Liver (tissue), 9 donors: Measurements from ENCODE around the gene RIMKLA. TPM values are rescaled to one million over a fixed set of nuclear protein-coding genes. Genes with fewer than 3 reads are reported as not detected.

Experiments
- DNase-seq: peaks from one replicate; pipeline ENCODE4 v3.0.0-alpha.2; 2017; ENCODE audit warnings: low spot score
- H3K27ac ChIP-seq, 2 donors: one replicate each; pipeline ENCODE4 v1.7.0; 2013; ENCODE audit warnings: inconsistent platforms in 2 of 2, low read length in 2 of 2, control low read depth in 1 of 2, low read depth in 1 of 2, mild to moderate bottlenecking in 1 of 2
- H3K27me3 ChIP-seq, 4 donors: one replicate each; pipeline versions ENCODE4 v1.6.1 to v1.7.0; 2013; ENCODE audit warnings: low read length in 3 of 4, inconsistent platforms in 1 of 4, mild to moderate bottlenecking in 1 of 4, moderate library complexity in 1 of 4; ENCODE audit not compliant: control insufficient read depth in 4 of 4, insufficient read depth in 4 of 4
- H3K36me3 ChIP-seq, 4 donors: one replicate each; pipeline versions ENCODE4 v1.6.1 to v1.7.0; 2013; ENCODE audit warnings: low read length in 3 of 4, mild to moderate bottlenecking in 3 of 4, low read depth in 1 of 4, moderate library complexity in 1 of 4; ENCODE audit not compliant: control insufficient read depth in 4 of 4, insufficient read depth in 3 of 4
- H3K4me1 ChIP-seq, 4 donors: one replicate each; pipeline versions ENCODE4 v1.6.1 to v1.7.0; 2013; ENCODE audit warnings: low read length in 3 of 4, mild to moderate bottlenecking in 3 of 4, moderate library complexity in 1 of 4; ENCODE audit not compliant: control insufficient read depth in 4 of 4, insufficient read depth in 4 of 4
- H3K4me3 ChIP-seq, 3 donors: one replicate each; pipeline versions ENCODE4 v1.6.1 to v1.7.0; 2013; ENCODE audit warnings: low read length in 3 of 3, control low read depth in 1 of 3, low read depth in 1 of 3, mild to moderate bottlenecking in 1 of 3
- H3K9ac ChIP-seq, 2 donors: one replicate each; pipeline ENCODE4 v1.7.0; 2013; ENCODE audit warnings: low read length in 2 of 2, mild to moderate bottlenecking in 2 of 2, moderate library complexity in 2 of 2, control low read depth in 1 of 2, low read depth in 1 of 2
- H3K9me3 ChIP-seq, 4 donors: one replicate each; pipeline versions ENCODE4 v1.6.1 to v1.7.0; 2013; ENCODE audit warnings: low read length in 3 of 4; ENCODE audit not compliant: control insufficient read depth in 4 of 4
- EGR1 ChIP-seq, 2 donors: IDR thresholded peaks; 2 replicates each; pipeline ENCODE4 v1.6.1; 2016 to 2018; ENCODE audit warnings: antibody characterized with exemption in 2 of 2, low read depth in 2 of 2
- FOXA1 ChIP-seq: IDR thresholded peaks from 2 replicates; pipeline ENCODE4 v1.6.1; 2016; ENCODE audit warnings: antibody characterized with exemption
- FOXA2 ChIP-seq: IDR thresholded peaks from 2 replicates; pipeline ENCODE4 v1.6.1; 2016; ENCODE audit warnings: antibody characterized with exemption
- GABPA ChIP-seq, 2 donors: IDR thresholded peaks in 1 of 2; conservative IDR thresholded peaks in 1 of 2; 2 replicates each; pipeline ENCODE4 v1.6.1; 2016; ENCODE audit warnings: antibody characterized with exemption in 2 of 2, mild to moderate bottlenecking in 1 of 2, moderate library complexity in 1 of 2
- JUND ChIP-seq, 2 donors: IDR thresholded peaks; 2 replicates each; pipeline ENCODE4 v1.6.1; 2016; ENCODE audit warnings: antibody characterized with exemption in 2 of 2
- MAX ChIP-seq: IDR thresholded peaks from 2 replicates; pipeline ENCODE4 v1.6.1; 2016; ENCODE audit warnings: antibody characterized with exemption
- NR2F2 ChIP-seq: IDR thresholded peaks from 2 replicates; pipeline ENCODE4 v1.6.1; 2016; ENCODE audit warnings: antibody characterized with exemption
- RAD21 ChIP-seq, 2 donors: IDR thresholded peaks; 2 replicates each; pipeline ENCODE4 v1.6.1; 2016; ENCODE audit warnings: antibody characterized with exemption in 2 of 2, mild to moderate bottlenecking in 2 of 2
- SP1 ChIP-seq: IDR thresholded peaks from 2 replicates; pipeline ENCODE4 v1.6.1; 2018; ENCODE audit warnings: antibody characterized with exemption, mild to moderate bottlenecking
- TAF1 ChIP-seq: conservative IDR thresholded peaks from 2 replicates; pipeline ENCODE4 v1.6.1; 2016; ENCODE audit warnings: antibody characterized with exemption, mild to moderate bottlenecking
- YY1 ChIP-seq: IDR thresholded peaks from 2 replicates; pipeline ENCODE4 v1.6.1; 2016; ENCODE audit warnings: antibody characterized with exemption, mild to moderate bottlenecking
- WGBS: extraction: QIAGEN DNeasy Blood & Tissue Kit; methylation state at CpG from one replicate; pipeline ENCODE4 v1.1.7; 2013; 5-methylcytosine and 5-hydroxymethylcytosine counted together
- polyA plus RNA-seq, 2 donors: library from polyadenylated mRNA; stranded (reverse) in 1 of 2; unstranded in 1 of 2; fragments of 200-250 nt in 1 of 2; fragments of >200 nt in 1 of 2; fragmentation: Nextera tagmentation in 1 of 2; extraction: Ambion mirVana in 1 of 2; gene quantifications; one replicate each; pipeline versions ENCODE4 v1.2.1 to v1.2.3, GENCODE V29; 2013 to 2015
- total RNA-seq, 2 donors: library from RNA; depleted of rRNA; stranded (reverse); fragments of >200 nt; gene quantifications; one replicate each; pipeline ENCODE4 v1.2.3, GENCODE V29; 2014
- TF ChIP-seq, protein P1 (sequence below): IDR thresholded peaks from 2 replicates; pipeline ENCODE4 v1.6.1; 2016; ENCODE audit warnings: antibody characterized with exemption
- TF ChIP-seq, protein P2 (sequence below): IDR thresholded peaks from 2 replicates; pipeline ENCODE4 v1.6.1; 2016; ENCODE audit warnings: antibody characterized with exemption, mild to moderate bottlenecking
- TF ChIP-seq, protein P3 (sequence below): IDR thresholded peaks from 2 replicates; pipeline ENCODE4 v1.6.1; 2016; ENCODE audit warnings: antibody characterized with exemption
- TF ChIP-seq, protein P4 (sequence below): fragments of 150-350 bp; IDR thresholded peaks from 2 replicates; pipeline ENCODE4 v1.5.1; 2017; ENCODE audit warnings: improper control_type of control experiment, low read depth, low read length; ENCODE audit not compliant: missing input control
- donor health status: healthy.
- donor health status: healthy.
- donor health status: healthy.
- donor health status: healthy.
- donor health status: healthy.

Gene RIMKLA
- total and polyA plus RNA-seq, 4 donors, result 0.03 to 0.09 (median 0.08) TPM

DNA sequence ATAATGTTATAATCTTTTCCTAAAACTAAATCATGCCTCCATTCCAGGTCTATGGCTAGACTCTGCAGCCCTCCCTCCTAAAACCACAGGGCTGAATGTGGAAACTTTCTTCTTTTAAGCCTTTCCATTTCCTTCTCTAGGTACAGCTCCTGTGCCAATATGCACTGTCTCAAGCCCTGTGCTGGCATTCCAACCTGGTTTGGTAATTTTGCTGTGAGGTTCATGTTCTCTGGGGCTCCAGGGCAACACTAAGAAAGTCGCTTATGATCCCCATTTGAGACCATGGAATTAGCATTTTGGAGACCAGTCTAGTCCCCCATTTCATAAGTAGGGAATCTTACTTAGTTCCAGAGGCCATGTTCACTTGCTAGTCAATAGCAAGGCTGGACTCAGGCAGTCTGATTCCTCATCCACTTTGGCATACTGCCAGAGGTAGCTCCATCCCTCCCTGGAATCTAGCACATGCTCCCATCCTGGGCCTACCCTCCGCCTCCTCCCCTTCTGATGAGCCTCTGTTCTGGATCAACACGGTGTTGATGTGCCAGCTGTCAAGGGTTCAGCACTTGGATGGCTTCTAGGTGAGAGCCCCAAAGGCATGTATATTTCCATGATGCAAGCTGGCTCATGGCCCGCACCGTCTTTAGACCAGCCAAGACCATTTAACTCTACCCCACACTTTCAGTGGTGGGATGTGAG, 38.7 kb downstream of the RIMKLA start:
- no peak for DNase-seq
- WGBS, result 89% methylated on average over 5 of the region's 5 CpGs
- Histone ChIP-seq H3K27me3 (no peaks in the 10 kb centered on the region), H3K36me3 (no peaks in the 10 kb centered on the region), H3K4me1 (peaks cover 0 to 17% (median 13%) of the 10 kb centered on the region in 4 donors), H3K9me3 (no peaks in the 10 kb centered on the region), H3K4me3 (no peak overlapping the region), H3K9ac (no peak overlapping the region), H3K27ac (no peak overlapping the region)
- TF ChIP-seq, protein P1, sequence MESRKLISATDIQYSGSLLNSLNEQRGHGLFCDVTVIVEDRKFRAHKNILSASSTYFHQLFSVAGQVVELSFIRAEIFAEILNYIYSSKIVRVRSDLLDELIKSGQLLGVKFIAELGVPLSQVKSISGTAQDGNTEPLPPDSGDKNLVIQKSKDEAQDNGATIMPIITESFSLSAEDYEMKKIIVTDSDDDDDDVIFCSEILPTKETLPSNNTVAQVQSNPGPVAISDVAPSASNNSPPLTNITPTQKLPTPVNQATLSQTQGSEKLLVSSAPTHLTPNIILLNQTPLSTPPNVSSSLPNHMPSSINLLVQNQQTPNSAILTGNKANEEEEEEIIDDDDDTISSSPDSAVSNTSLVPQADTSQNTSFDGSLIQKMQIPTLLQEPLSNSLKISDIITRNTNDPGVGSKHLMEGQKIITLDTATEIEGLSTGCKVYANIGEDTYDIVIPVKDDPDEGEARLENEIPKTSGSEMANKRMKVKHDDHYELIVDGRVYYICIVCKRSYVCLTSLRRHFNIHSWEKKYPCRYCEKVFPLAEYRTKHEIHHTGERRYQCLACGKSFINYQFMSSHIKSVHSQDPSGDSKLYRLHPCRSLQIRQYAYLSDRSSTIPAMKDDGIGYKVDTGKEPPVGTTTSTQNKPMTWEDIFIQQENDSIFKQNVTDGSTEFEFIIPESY, result no peak
- TF ChIP-seq JUND (IDR thresholded peaks at IDR 0.05) (no peak), MAX (no peak), EGR1 (IDR thresholded peaks at IDR 0.05; ENCODE audit: low read depth in 2 of 2) (no peak), TAF1 (no peak), FOXA2 (no peak), YY1 (no peak), SP1 (no peak), RAD21 (IDR thresholded peaks at IDR 0.05) (no peak), GABPA (IDR thresholded peaks at IDR 0.05 in 1 of 2, conservative IDR thresholded peaks at IDR 0.05 in 1 of 2) (no peak), NR2F2 (no peak)
- TF ChIP-seq, protein P2, sequence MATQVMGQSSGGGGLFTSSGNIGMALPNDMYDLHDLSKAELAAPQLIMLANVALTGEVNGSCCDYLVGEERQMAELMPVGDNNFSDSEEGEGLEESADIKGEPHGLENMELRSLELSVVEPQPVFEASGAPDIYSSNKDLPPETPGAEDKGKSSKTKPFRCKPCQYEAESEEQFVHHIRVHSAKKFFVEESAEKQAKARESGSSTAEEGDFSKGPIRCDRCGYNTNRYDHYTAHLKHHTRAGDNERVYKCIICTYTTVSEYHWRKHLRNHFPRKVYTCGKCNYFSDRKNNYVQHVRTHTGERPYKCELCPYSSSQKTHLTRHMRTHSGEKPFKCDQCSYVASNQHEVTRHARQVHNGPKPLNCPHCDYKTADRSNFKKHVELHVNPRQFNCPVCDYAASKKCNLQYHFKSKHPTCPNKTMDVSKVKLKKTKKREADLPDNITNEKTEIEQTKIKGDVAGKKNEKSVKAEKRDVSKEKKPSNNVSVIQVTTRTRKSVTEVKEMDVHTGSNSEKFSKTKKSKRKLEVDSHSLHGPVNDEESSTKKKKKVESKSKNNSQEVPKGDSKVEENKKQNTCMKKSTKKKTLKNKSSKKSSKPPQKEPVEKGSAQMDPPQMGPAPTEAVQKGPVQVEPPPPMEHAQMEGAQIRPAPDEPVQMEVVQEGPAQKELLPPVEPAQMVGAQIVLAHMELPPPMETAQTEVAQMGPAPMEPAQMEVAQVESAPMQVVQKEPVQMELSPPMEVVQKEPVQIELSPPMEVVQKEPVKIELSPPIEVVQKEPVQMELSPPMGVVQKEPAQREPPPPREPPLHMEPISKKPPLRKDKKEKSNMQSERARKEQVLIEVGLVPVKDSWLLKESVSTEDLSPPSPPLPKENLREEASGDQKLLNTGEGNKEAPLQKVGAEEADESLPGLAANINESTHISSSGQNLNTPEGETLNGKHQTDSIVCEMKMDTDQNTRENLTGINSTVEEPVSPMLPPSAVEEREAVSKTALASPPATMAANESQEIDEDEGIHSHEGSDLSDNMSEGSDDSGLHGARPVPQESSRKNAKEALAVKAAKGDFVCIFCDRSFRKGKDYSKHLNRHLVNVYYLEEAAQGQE, result no peak
- TF ChIP-seq, protein P3, sequence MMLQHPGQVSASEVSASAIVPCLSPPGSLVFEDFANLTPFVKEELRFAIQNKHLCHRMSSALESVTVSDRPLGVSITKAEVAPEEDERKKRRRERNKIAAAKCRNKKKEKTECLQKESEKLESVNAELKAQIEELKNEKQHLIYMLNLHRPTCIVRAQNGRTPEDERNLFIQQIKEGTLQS, result no peak
- TF ChIP-seq, protein P4, sequence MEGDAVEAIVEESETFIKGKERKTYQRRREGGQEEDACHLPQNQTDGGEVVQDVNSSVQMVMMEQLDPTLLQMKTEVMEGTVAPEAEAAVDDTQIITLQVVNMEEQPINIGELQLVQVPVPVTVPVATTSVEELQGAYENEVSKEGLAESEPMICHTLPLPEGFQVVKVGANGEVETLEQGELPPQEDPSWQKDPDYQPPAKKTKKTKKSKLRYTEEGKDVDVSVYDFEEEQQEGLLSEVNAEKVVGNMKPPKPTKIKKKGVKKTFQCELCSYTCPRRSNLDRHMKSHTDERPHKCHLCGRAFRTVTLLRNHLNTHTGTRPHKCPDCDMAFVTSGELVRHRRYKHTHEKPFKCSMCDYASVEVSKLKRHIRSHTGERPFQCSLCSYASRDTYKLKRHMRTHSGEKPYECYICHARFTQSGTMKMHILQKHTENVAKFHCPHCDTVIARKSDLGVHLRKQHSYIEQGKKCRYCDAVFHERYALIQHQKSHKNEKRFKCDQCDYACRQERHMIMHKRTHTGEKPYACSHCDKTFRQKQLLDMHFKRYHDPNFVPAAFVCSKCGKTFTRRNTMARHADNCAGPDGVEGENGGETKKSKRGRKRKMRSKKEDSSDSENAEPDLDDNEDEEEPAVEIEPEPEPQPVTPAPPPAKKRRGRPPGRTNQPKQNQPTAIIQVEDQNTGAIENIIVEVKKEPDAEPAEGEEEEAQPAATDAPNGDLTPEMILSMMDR, result no peak

- TF ChIP-seq EGR1 (IDR thresholded peaks at IDR 0.05; ENCODE audit: low read depth in 2 of 2), result no peak
- TF ChIP-seq FOXA1, result no peak
- TF ChIP-seq, protein P4, result no peak
- no peak for TF ChIP-seq NR2F2
- no peak for TF ChIP-seq SP1
- TF ChIP-seq GABPA (IDR thresholded peaks at IDR 0.05 in 1 of 2, conservative IDR thresholded peaks at IDR 0.05 in 1 of 2), result no peak
- Histone ChIP-seq H3K9ac (no peak overlapping the region), H3K27ac (no peak overlapping the region), H3K4me1 (peaks cover 0 to 17% (median 13%) of the 10 kb centered on the region in 4 donors), H3K36me3 (no peaks in the 10 kb centered on the region), H3K4me3 (no peak overlapping the region), H3K27me3 (no peaks in the 10 kb centered on the region), H3K9me3 (no peaks in the 10 kb centered on the region)
- 91% methylated on average over 7 of the region's 7 CpGs for WGBS
- DNase-seq, result no peak
Measured at GRCh38 chr1:42420121-42420520, 39.5 kb downstream of the RIMKLA start.
